ENCODE measurements around the gene C19orf25.
"Not testable (repeated sequence)": the region's sequence is repeated elsewhere in the genome, so short reads cannot be mapped to it uniquely, and the experiment has no call there.

C19orf25 gene

GRCh38 chr19:1478934-1479707, at the start of gene C19orf25:
Gene C19orf25 (minus strand): TSS chr19:1479215. CDS start chr19:1478903, 312 bp downstream.
- peak; percentile 94 for DNase-seq

- DNase-seq: no peak
Measured at GRCh38 chr19:1527650-1528309, 48.8 kb upstream of the C19orf25 start.

- no peak for DNase-seq
Measured at GRCh38 chr19:1526979-1527649, 48.1 kb upstream of the C19orf25 start.

GRCh38 chr19:1526066-1526778, 47.2 kb upstream of the C19orf25 start:
- no peak for DNase-seq

GRCh38 chr19:1525343-1525742, 46.3 kb upstream of the C19orf25 start:
- no peak for DNase-seq

GRCh38 chr19:1524972-1525325, 45.9 kb upstream of the C19orf25 start:
- DNase-seq: no peak

- no peak for DNase-seq
Measured at GRCh38 chr19:1524287-1524971, 45.4 kb upstream of the C19orf25 start.

- no peak for DNase-seq
Measured at GRCh38 chr19:1523412-1524286, 44.6 kb upstream of the C19orf25 start, which contains the start of gene PLK5. Gene PLK5 (plus strand): TSS chr19:1524077. CDS start chr19:1526997, 2,920 bp downstream.

GRCh38 chr19:1522838-1523237, 43.8 kb upstream of the C19orf25 start:
- no peak for DNase-seq

- no peak for DNase-seq
Measured at GRCh38 chr19:1522061-1522460, 43.0 kb upstream of the C19orf25 start.

- no peak for DNase-seq
Measured at GRCh38 chr19:1521636-1522035, 42.6 kb upstream of the C19orf25 start.

- DNase-seq: no peak
Measured at GRCh38 chr19:1520203-1520780, 41.3 kb upstream of the C19orf25 start.

- not testable (repeated sequence) for DNase-seq
Measured at GRCh38 chr19:1519802-1520201, 40.8 kb upstream of the C19orf25 start.

GRCh38 chr19:1518471-1518870, 39.5 kb upstream of the C19orf25 start:
- no peak for DNase-seq

GRCh38 chr19:1516395-1516753, 37.4 kb upstream of the C19orf25 start:
- no peak for DNase-seq

- DNase-seq: no peak
Measured at GRCh38 chr19:1514986-1515721, 36.1 kb upstream of the C19orf25 start.

- DNase-seq: no peak
Measured at GRCh38 chr19:1514295-1514661, 35.3 kb upstream of the C19orf25 start.

GRCh38 chr19:1513499-1514294, 34.7 kb upstream of the C19orf25 start:
- peak; percentile 64 for DNase-seq

GRCh38 chr19:1512671-1513498, 33.9 kb upstream of the C19orf25 start, which contains the start of gene ADAMTSL5:
Gene ADAMTSL5 (minus strand): TSS chr19:1513019. CDS start chr19:1510943, 2,076 bp downstream.
- peak; percentile 78 for DNase-seq

Measured in EL (cell line).